A549 (cell line): ENCODE data around the gene TACSTD2.

Experiments used
- CBX2 ChIP-seq: fragments of 200-600 bp; sonication (generic); IDR thresholded peaks from 2 replicates; pipeline ENCODE4 v1.6.1; 2016; ENCODE audit warnings: low read depth, mild to moderate bottlenecking, borderline replicate concordance
- CTCF ChIP-seq: fragments of >200 bp; sonication (Bioruptor Twin); formaldehyde crosslinking; IDR thresholded peaks from 3 replicates; pipeline ENCODE4 v1.5.1; 2016
- EP300 ChIP-seq, 2 experiments: fragments of >200 bp; sonication (Bioruptor Twin); formaldehyde crosslinking; IDR thresholded peaks; 2 replicates in 1 of 2; 3 replicates in 1 of 2; pipeline ENCODE4 v1.6.1; 2016 to 2017
- RNF2 ChIP-seq: fragments of 200-600 bp; sonication (generic); IDR thresholded peaks from 2 replicates; pipeline ENCODE4 v1.6.1; 2016; ENCODE audit warnings: low read depth, mild to moderate bottlenecking, antibody characterized with exemption, moderate library complexity, borderline replicate concordance
- SREBF2 ChIP-seq: fragments of 450-650 bp; IDR thresholded peaks from 2 replicates; pipeline ENCODE4 v1.6.1; 2014; ENCODE audit warnings: mild to moderate bottlenecking, moderate library complexity

DNA sequence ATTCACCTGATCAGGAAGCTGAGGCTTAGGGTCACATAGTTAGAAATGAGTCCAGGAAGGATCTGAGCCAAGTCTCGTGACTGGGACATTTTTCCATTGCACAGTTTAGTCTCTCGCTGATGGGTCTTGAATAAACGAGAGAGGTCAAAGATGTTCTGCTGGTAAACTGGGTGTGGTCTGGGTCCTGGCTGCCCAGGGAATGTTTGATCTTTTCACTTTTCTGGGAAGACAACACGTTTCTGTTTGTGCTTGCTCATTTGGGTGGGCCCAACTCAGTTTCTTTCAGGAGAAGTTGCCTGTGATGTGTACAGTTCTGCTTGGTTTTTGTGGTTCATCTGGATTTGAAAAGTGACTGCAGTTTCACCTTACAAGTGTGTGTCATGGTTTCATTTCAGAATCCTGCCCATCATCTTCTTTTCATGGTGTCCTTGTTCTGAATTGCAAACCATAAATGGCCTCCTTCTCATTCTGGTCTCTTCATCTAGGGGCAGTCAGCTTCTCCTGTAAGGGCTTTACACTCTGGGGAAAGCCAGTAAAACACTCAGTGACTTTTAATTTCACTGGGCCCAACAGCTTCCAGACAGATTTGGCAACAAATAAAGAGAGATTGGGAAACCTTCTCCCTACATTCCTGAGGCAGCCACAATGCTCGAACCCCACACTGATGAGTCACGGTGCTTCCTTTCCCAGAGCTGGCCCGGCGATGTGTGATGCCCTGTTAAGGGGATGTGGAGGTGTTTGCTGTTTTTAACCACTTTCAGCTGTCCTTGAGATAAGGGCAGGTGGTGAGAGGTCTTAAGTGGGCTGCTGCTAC is 7.2 kb upstream of the TACSTD2 start:
- no peak for TF ChIP-seq SREBF2
- TF ChIP-seq CTCF: no peak
- TF ChIP-seq CBX2: no peak
- no peak for TF ChIP-seq RNF2
- no peak for TF ChIP-seq EP300 (IDR thresholded peaks at IDR 0.05)
